ENCODE measurements around the gene NCKIPSD. TPM values are rescaled to one million over a fixed set of nuclear protein-coding genes. Genes with fewer than 3 reads are reported as not detected.
"Not testable (repeated sequence)": the region's sequence is repeated elsewhere in the genome, so short reads cannot be mapped to it uniquely, and the experiment has no call there.

Gene NCKIPSD
- 24.0 to 27.2 TPM (median 24.7 TPM) in 3 replicates for total RNA-seq
- long read RNA-seq, transcript NCKIPSD-201 (13 exons, 2,989 nt), result major isoform, 35 of 106 reads
- long read RNA-seq, transcript NCKIPSD-204 (13 exons, 2,925 nt), result minor isoform, 19 of 106 reads
- long read RNA-seq, partial matches to known transcripts, result 9 of 106 reads
- long read RNA-seq, other reads (novel, unspliced or antisense), result 43 of 106 reads

DNA sequence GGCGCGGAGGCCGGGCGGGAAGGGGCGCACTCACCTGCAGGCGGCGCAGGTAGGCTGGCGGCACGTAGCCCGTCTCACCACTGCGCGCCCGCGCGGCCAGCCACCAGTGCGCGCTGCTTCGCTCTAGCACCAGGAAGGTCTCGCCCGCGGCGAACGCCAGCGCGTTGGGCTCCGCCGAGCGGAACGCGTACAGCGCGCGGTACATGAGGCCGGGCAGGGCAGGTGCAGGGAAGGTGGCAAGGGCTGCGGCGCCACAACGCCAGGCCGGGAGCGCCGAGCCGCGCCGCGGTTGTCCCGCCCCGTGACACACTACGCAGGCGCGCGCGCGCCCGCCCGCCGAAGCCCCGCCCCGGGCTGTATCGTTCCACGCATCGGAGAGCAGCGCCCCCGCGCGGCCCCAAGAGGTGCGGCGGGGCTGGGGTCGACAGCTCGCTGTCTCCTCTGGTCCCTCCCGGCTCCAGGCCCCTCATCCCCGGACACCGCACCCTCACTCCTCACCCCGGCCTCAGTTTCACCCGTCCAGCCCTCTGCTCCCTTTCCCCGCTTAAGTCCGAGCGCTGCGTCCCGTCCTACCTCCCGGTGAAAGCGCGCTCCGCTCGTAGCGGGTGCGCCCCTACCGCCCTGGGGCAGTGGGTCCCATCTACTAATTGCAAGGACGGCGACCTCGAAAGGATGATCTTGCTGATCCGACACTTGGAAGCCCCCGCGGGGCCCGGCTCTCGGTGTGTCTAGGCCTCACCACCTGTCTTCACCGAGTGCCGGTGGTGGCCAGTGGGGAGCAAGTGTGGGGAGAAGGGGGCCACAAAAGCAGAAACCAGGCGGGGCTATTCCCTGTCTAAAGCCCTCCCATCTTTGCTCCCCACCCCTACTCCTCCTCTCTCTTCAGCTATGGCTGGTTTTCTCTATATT lies at the start of gene NCKIPSD:
NCKIPSD (minus strand) TSS at position 313 of the 909 bp plus-strand sequence; CDS start at position 205, 108 bp downstream.
- no peak for DNase-seq (ENCODE audit: low spot score)
- H3K27me3 Mint-ChIP-seq (ENCODE audit: low read depth), result no peaks in the 10 kb centered on the region
- H3K4me1 Mint-ChIP-seq (ENCODE audit: low read depth), result peaks cover 48% of the 10 kb centered on the region
- peaks cover 18% of the 10 kb centered on the region for H3K36me3 Mint-ChIP-seq (ENCODE audit: low read depth)
- TF ChIP-seq, protein P1, sequence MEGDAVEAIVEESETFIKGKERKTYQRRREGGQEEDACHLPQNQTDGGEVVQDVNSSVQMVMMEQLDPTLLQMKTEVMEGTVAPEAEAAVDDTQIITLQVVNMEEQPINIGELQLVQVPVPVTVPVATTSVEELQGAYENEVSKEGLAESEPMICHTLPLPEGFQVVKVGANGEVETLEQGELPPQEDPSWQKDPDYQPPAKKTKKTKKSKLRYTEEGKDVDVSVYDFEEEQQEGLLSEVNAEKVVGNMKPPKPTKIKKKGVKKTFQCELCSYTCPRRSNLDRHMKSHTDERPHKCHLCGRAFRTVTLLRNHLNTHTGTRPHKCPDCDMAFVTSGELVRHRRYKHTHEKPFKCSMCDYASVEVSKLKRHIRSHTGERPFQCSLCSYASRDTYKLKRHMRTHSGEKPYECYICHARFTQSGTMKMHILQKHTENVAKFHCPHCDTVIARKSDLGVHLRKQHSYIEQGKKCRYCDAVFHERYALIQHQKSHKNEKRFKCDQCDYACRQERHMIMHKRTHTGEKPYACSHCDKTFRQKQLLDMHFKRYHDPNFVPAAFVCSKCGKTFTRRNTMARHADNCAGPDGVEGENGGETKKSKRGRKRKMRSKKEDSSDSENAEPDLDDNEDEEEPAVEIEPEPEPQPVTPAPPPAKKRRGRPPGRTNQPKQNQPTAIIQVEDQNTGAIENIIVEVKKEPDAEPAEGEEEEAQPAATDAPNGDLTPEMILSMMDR (IDR thresholded peaks at IDR 0.05), result peak; percentile 91
- peak within 1 kb of the TSS; percentile 88 for H3K27ac Mint-ChIP-seq (ENCODE audit: unreplicated experiment)
- no peaks in the 10 kb centered on the region for H3K9me3 Mint-ChIP-seq (ENCODE audit: low read depth)
- H3K4me3 Mint-ChIP-seq (ENCODE audit: unreplicated experiment), result peak within 1 kb of the TSS; percentile 81

DNA sequence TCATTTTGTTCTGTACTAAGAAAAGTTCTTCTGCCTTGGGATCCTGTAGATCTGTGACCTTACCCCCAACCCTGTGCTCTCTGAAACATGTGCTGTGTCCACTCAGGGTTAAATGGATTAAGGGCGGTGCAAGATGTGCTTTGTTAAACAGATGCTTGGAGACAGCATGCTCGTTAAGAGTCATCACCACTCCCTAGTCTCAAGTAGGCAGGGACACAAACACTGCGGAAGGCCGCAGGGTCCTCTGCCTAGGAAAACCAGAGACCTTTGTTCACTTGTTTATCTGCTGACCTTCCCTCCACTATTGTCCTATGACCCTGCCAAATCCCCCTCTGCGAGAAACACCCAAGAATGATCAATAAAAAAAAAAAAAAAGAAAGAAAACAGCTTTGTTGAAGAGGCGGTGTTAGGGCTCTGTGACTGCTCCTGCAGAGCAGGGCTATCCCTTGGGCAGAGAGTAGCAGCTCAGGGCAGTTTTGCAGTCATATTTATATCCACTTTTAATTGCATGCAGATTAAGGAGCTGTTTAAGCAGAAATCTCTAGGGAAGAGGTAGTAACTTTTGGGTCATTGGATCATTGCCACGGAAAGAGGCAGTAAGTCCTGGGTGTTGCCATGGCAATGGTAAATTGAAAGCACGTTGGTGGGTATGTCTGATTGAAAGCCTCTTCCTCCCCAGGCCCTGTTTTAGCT lies 49.5 kb upstream of the NCKIPSD start:
- H3K4me3 Mint-ChIP-seq (ENCODE audit: unreplicated experiment); H3K27ac Mint-ChIP-seq (ENCODE audit: unreplicated experiment); DNase-seq (ENCODE audit: low spot score); H3K9me3 Mint-ChIP-seq (ENCODE audit: low read depth); H3K4me1 Mint-ChIP-seq (ENCODE audit: low read depth); H3K36me3 Mint-ChIP-seq (ENCODE audit: low read depth); H3K27me3 Mint-ChIP-seq (ENCODE audit: low read depth): not testable (repeated sequence)

- H3K27me3 Mint-ChIP-seq (ENCODE audit: low read depth); H3K4me1 Mint-ChIP-seq (ENCODE audit: low read depth); H3K36me3 Mint-ChIP-seq (ENCODE audit: low read depth); H3K9me3 Mint-ChIP-seq (ENCODE audit: low read depth); H3K27ac Mint-ChIP-seq (ENCODE audit: unreplicated experiment); DNase-seq (ENCODE audit: low spot score); H3K4me3 Mint-ChIP-seq (ENCODE audit: unreplicated experiment): not testable (repeated sequence)
Observed at GRCh38 chr3:48734541-48734940, 48.8 kb upstream of the NCKIPSD start.

DNA sequence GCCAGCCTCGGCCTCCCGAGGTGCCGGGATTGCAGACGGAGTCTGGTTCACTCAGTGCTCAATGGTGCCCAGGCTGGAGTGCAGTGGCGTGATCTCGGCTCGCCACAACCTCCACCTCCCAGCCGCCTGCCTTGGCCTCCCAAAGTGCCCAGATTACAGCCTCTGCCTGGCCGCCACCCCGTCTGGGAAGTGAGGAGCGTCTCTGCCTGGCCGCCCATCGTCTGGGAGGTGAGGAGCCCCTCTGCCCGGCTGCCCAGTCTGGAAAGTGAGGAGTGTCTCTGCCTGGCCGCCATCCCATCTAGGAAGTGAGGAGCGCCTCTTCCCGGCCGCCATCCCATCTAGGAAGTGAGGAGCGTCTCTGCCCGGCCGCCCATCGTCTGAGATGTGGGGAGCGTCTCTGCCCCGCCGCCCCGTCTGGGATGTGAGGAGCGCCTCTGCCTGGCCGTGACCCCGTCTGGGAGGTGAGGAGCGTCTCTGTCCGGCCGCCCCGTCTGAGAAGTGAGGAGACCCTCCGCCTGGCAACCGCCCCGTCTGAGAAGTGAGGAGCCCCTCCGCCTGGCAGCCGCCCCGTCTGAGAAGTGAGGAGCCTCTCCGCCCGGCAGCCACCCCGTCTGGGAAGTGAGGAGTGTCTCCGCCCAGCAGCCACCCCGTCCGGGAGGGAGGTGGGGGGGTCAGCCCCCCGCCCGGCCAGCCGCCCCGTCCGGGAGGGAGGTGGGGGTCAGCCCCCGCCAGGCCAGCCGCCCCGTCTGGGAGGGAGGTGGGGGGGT lies 48.2 kb upstream of the NCKIPSD start:
- not testable (repeated sequence) for H3K4me1 Mint-ChIP-seq (ENCODE audit: low read depth); H3K4me3 Mint-ChIP-seq (ENCODE audit: unreplicated experiment); DNase-seq (ENCODE audit: low spot score); H3K27ac Mint-ChIP-seq (ENCODE audit: unreplicated experiment); H3K36me3 Mint-ChIP-seq (ENCODE audit: low read depth); H3K9me3 Mint-ChIP-seq (ENCODE audit: low read depth); H3K27me3 Mint-ChIP-seq (ENCODE audit: low read depth)

GRCh38 chr3:48727511-48727910 lies 41.8 kb upstream of the NCKIPSD start:
- peaks cover 6% of the 10 kb centered on the region for H3K27me3 Mint-ChIP-seq (ENCODE audit: low read depth)
- TF ChIP-seq, protein P1 (IDR thresholded peaks at IDR 0.05), result no peak

DNA sequence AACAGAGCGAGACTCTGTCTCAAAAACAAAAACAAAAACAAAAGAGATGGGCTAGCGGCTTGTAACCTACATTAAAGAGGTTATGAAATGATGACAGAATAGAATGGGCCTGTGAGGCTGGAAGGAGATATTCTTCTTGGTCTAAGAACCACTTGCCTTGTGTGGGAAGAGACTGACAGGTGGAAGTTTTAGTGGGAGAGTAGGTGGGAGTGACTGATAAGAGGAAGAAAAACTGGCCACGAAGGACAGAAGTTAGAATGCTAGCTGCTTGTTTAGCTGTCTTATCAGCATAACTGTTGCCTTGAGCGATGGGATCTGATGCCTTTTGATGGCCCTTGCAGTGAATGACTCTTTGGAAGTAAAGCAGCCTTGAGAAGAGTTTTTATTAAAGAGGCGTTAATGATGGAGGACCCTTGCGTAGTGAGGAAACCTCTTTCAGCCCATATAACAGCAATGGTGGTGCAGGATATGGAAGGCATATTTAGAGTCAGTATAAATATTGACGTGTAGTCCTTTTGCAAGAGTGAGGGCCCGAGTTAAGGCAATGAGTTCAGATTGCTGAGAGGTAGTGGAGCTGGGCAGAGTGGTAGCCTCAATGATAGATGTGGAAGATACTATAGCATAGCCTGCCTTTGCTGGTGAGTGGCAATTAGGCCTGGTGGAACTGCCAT lies 39.6 kb upstream of the NCKIPSD start:
- not testable (repeated sequence) for H3K36me3 Mint-ChIP-seq (ENCODE audit: low read depth); H3K4me3 Mint-ChIP-seq (ENCODE audit: unreplicated experiment); H3K27ac Mint-ChIP-seq (ENCODE audit: unreplicated experiment); DNase-seq (ENCODE audit: low spot score); H3K4me1 Mint-ChIP-seq (ENCODE audit: low read depth); H3K9me3 Mint-ChIP-seq (ENCODE audit: low read depth); H3K27me3 Mint-ChIP-seq (ENCODE audit: low read depth)

More at GRCh38 chr3:48727511-48727910, 41.8 kb upstream of the NCKIPSD start:
- no peaks in the 10 kb centered on the region for H3K9me3 Mint-ChIP-seq (ENCODE audit: low read depth)
- H3K4me3 Mint-ChIP-seq (ENCODE audit: unreplicated experiment), result no peak overlapping the region
- no peak for DNase-seq (ENCODE audit: low spot score)
- H3K36me3 Mint-ChIP-seq (ENCODE audit: low read depth), result no peaks in the 10 kb centered on the region
- H3K27ac Mint-ChIP-seq (ENCODE audit: unreplicated experiment), result no peak overlapping the region
- no peaks in the 10 kb centered on the region for H3K4me1 Mint-ChIP-seq (ENCODE audit: low read depth)

Data from chondrocyte (in vitro differentiated cells).